NCI-H82 treated with DMSO at 0.1 percent for 48 hours (cell line): ENCODE results near the gene HOXA13.

Source experiments
- DNase-seq: peaks from one replicate; lab custom pipeline; 2025; ENCODE audit not compliant: unreplicated experiment; lab: John Stamatoyannopoulos, UW

The HOXA13 gene

DNA sequence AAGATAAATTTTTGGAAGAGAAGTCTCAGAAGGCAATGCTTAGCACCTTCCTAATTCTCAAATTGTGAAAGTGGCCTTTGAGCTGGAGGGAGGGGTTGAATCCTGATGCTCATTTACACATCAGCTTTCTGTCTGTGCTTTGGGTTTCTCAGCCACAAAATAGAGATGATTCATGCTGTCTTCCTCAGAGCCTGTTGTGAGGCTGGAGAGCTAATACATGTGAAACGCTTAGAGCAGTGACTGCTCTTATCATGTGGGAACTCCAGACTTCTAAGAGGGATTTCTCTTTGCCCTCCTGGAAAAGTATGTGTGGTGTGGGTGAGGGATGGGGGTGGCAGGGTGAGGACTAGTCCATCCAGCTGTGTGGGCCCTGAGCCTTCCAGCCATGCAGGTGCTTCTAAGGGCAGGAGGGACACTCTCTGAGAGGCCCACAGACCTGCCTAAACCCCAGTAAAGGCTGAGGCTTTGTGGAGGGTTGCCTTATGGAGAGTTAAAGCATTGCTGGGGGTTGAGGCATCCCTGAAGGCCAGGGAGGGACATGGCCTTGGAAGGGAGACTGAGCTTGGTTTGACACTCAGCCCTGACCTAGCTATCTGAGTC is 37.9 kb upstream of the HOXA13 start:
- no peak for DNase-seq

DNA sequence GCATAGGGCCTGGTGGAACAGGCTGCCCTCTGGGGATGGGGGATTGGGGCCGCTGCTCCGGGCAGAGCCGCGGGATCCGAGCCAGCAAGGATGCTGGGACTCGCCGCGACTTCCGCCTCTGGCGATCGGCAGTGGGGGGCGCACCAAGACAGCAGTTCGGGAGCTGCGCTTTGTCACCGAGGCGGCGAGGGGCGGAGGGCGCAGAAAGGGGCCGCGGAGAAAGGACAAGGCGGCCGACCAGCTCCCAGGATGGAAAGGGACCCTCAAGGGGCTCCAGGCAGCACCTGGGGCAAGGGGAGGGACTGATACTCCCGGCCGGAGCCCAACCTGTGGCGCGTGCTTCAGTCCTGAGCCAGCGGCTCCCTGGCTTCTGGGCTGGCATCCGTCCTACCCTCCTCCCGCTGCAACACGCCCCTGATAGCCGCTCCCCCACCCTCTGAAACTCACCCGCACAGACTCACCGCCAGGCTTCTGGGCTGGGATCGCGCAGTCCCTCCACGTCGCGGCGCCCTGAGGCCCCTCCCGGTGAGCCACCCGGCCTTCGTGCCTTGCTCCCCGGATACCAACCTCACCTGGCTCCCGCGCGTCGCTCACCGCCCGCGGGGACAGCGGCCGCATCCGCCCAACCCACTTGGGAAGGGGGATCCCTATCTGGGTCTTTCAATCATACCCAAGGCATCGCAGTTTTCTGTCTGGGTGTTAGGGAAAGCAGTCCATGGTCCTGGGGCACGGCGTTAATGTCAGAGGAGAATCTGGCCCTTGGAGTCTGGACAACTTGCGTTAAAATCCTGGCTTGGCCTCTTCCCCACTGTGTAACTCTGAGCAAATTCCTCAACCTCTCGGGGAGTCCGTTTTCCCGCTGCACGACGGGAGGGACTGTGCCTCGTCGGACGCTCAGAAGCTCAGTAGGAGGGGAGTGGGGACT is 35.8 kb upstream of the HOXA13 start:
- DNase-seq = no peak

DNA sequence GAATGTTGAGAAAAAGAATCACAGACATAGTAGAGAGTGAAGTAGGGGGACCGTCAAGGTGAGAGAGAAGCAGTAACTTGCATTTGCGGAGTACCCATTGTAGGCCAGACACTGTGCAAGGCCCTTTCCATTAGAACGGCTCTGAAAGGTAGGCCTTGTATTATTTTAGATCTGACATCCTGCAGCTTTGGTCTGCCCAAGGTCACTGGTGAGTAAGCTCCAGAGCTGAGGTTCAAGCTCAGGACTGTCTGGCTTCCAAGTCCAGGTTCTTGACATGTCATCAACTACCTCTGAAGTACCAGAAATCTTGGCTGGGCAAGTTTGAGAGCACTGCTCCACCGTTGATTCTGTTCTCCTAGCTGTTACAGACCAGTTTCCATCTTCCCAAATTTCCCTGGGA is 29.6 kb upstream of the HOXA13 start:
- DNase-seq = no peak

DNA sequence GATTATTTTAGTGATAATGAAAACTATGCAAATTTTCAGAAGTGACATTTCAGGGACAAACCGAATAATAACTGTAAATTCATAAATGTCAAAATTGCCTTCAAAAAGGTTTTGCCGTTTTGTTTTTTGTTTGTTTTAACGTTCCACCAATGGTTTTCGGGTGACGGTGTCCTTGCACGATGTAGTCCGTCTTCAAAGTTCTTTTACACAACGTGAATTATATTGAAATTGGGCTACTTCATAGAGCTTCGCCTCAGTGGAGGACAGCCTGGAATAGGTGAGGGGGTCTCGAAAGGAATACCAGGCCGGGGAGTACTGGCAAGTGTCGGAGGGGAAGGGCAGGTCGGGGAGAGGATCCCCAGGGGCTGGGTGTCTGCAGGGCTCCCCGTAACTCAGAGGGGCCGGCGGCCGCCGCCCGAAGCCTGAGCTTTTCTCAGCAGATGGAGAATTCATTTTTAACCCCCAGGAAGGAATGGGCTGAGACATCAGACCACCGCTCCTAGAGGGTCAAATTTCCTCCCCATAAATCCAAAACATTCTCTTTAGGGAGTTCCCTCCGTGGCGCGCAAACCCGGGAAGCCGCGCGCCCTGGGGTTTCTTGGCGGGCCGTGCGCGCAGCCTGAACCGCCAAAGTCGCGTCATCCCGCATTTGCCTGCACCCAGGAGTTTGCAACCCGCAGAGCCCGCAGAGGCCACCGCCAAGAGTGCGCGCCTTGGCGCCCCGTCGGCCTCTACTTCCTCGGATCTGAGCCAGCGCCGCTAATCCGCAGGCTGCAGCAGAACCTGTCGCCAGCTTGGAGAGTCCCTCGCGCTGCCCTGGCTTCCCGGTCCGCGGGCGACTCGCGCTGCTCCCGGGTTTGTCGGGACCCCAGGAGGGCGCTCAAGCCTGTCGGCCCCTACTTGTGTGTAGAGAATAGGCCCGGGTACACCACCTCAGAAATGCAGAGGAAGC is 25.4 kb upstream of the HOXA13 start:
- no peak for DNase-seq

DNA sequence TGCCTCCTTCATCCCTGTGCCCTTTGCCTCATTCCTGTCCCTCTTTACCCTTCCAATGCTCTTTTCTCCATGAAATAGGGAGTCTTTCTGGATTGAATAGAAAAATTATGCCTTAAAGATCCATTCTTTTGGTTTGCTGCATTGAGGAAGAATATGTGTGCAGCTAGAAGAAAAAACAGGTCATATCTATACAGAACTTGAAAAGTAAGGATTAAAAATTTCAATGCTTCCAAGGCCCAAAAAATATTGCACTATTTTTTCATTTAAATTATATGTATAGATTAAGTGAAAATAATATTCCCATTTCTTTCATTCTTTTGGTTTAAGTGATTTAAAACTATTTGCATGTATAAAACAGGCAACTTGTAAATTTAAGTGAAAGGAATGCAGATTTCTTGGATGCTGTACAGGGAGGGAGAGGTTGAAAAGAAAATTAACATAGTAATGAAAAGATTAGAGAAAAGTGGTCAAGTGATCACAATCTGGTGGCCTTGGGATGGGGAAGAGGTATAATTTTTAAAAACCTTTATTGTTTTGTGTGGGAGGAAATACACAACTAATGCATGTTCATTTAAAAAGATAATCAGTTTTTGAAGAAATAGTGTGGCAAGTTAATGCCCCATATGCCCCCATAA is 24.2 kb upstream of the HOXA13 start:
- DNase-seq = no peak

DNA sequence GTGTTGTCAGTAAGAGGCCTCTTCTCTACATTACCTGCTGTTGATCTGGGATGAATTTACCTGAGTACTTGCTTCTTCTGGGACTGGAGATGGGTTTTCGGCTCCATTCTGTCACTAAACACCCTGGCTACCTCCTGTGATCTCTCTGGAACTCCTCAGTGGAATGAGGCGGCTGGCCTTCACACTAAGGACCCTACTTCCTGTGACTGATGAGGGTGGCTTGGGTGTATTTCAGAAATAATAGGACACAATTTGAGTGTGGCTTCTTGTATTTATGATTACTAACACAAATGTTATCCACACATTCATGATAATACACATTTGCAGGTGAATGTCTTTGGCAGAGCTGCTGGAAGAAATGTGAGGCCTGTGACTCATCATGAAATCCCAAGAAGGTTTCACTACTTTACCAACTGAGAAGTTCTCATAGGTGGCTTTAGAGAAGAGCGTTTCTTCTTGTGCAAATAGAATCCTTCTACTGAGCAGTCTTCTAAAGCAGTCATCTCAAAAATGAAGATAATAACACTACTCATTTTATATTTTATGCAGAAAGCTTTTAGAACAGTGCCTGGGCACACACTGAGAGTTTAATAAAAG is 21.4 kb upstream of the HOXA13 start:
- no peak for DNase-seq

DNA sequence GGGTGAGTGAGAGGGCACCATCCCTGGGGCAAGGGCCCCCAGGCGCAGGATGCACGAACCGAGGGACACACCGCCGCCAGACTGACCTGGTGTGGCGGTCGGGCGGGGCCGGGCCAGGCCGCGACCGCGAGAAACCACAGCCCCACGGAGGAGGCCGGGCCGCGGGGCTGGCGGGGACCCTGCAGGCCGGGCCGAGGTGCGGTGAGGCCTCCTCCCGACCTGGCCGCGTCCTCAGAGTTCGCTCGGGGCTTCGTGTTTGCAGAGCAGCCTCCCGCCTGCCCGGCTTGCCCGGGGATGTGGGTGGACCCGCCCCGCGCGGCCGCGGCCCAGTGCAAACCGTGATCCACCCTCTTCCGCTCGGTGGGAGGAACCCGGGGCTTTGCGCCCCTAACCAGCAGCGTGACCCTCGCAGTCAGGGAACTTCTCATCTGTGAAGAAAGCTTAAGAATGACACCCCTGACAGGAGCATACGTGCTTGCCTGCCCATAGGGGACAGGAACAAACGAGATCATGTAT is 20.6 kb upstream of the HOXA13 start:
- DNase-seq = no peak

DNA sequence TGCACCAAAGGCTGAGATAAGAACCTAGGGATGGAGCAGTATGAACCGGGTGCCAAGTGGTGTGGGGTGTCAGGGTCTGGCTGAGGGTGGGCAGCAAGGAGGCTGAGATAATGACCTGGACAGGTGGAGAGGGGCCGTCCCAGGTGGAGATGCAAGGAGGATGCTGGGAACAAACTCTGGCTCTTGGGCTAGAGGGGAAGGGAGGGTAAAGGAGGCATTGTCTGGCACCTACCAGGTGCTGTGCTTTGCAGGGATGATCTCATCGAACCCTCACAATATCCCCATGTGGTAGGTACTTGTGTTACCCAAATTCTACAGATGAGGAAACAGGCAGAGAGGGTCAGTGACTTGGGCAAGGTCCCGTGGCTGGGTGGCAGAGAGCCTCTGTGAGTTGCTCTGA is 19.9 kb upstream of the HOXA13 start:
- no peak for DNase-seq

DNA sequence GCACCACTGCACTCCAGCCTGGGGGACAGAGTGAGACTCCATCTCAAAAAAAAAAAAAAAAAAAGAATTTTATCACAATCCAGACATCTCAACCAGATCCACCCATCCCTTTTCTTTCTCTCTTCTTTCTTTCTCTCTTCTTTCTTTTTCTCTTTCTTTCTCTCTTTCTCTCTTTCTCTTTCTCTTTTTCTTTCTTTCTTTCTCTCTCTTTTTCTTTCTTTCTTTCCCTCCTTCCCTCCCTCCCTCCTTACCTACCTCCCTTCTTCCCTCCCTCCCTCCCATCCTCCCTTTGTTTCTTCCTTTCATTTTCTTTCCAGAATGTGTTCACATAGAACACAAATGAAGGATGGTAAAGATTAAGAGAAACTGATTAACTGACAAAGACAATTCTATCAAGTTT is 18.1 kb upstream of the HOXA13 start:
- no peak for DNase-seq

DNA sequence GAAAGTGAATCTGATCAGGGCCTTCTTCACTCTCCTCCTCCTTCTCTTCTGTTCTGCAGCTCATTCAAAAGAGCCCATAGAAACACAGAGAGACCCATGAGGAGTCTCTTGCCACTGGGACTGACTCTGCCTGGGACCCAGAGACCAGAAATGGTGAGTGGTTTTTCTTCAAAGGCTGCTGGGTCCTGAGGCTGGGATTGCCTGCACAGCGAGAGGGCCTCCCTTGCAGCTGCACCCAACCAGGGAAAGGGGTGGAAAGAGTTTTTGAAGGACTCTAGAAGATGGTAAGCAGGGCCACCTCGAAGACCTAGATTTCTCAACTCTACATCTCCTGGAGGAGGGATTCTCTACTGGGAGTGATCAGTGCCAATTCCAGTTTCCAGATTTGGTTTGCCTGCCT is 15.5 kb upstream of the HOXA13 start:
- no peak for DNase-seq

DNA sequence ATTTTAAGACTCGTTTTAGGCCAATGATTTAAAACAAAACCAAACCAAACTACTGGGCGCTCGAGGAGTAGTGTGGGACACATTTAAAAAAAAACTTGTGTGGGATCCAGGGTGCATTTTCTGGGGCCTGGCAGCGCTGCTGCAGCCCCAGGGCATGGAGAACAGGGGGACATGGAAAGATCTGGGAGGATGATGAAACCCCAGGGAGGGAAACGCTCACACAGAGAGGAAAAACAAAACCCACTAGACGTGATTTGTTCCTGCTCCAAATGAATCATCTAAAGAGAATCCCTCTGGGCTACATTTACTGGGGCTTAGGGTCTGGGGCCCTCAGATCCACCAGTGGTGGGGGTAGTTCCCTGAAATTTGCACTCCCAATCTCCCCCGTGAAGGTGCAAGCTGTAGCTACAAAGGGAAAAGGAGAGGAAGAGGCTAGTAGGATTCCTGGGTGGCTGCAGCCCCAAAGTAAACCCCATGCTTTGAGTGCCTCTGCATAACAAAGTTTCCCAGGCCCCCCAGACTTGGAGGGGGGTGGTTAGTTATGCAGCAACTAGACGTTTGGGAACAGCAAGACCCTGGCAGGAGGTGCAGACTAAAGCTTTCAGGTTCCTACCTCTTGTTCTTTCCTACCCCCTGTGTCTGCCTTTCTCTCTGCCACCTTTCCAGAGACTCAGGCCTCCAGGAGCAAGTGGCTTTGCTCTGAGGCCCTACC is 14.5 kb upstream of the HOXA13 start:
- DNase-seq = no peak

DNA sequence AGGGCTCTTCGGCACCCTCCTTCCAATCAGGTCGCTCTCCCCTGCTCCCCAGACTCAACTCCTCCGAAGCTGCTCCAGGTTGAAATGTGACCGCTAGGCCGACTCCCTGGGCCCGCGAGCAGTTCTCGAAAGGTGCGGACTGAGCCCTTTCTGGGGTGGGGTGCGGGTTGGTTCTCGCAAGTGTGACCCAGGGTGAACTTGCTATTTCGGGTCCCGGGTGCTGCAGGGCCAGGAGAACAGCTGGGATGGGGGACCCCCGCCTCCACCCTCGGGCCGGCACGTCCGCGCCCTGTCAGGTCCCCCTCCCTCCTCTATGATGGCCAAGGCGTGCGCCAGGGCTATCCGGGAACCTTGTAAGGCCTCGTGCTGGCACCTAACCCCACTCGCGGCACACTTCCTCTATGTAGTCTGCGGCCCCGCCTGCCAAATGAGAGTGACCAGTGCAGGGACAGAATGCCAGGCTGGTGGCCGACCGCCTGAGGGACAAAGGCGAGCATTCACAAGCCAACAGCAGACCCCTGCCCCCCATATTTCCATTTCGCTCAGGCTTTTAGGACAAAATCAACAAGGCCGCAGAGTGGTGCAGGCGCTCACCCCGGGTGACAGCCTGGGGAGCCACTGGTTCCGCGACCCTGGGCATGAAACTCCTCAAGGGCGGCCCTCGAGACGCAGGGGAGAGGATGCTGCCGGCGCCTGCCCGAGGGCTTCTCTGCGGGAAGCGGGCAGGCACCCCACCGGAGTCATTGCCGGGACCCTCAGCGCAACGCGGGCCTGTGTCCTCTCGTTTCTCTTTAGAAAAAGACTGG is 13.7 kb upstream of the HOXA13 start:
- DNase-seq = no peak

DNA sequence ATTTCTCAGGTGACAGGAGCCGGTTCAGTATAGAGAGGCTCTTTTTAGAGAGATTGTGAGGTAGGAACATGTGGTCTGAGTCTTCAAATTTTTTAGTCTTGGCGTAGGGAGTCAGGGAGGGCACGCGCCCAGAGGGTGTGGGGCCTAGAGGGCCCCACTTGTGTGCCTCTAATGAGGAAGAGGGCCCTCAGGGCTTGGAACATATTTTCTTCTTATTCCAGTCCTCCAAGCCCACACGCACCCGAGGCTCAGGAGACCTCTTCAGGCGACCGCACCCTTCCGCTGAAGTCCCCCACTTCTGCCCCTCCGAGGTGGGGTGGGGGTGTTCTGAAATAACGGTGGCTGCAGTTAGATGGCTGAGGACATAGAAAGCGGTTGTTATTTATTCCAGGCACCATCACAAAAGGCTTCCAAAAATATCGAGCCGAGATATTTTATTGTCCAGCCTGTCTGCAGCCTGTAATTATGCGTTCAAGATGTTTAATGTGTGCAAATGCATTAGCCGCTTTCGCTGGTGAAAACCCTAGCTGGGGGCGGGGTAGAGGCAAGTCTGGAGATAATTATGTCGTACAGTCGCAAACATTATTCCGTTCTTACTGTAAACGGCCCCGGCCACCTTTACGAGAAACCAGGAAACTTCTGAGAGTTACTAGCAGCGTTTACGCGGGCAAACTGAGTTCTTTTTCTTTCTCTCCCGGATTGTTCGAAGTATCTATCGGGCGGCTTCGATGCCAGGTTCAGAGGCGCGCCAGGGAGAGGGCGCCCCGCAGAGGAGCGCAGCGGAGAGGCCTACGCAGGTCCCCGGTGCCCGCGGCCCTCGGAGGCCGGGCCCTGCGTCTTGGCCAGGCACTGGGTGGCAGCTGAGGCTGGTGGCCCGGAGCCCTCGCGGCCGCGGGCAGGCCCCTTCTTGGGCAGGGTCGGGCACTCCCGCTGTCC is 12.9 kb upstream of the HOXA13 start:
- DNase-seq = no peak

DNA sequence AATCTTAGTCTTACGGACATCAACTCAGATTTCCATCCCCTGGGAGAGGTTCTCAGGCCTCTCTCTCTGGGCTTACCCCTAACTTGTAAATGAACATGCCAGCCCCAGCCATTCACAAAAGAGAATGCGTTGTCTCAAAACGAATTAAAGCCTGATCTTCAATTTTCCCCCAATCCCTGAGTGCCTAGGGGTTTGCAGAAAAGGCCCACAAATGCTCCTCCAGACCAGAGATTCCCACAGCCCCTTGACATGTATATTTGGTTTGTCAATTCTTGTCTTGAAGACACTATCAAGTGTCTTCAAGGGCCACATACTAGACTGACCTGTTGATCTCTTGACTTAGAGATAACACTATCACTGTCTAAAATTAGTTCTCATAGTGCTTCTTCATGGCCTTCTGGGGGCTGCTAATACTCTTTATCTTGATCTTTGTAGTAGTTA is 11.9 kb upstream of the HOXA13 start:
- DNase-seq = no peak

DNA sequence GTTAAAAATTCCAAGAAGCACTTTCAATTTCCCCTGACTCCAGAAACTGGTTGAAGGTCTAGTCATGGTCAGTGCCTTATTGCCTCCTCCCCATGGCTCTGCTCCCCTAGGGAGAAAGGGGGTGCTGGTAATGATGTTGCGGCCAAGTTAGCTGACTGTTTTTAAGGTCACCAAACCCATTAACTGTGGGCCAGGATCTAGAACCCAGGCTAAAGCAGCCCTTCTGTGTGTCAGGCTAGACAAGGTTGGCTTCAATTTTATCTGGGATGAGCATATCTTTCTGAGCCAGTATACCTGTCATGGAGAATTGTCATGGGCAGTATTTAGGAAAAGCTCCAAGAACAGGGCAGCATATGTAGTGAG is 11.2 kb upstream of the HOXA13 start:
- DNase-seq = no peak

DNA sequence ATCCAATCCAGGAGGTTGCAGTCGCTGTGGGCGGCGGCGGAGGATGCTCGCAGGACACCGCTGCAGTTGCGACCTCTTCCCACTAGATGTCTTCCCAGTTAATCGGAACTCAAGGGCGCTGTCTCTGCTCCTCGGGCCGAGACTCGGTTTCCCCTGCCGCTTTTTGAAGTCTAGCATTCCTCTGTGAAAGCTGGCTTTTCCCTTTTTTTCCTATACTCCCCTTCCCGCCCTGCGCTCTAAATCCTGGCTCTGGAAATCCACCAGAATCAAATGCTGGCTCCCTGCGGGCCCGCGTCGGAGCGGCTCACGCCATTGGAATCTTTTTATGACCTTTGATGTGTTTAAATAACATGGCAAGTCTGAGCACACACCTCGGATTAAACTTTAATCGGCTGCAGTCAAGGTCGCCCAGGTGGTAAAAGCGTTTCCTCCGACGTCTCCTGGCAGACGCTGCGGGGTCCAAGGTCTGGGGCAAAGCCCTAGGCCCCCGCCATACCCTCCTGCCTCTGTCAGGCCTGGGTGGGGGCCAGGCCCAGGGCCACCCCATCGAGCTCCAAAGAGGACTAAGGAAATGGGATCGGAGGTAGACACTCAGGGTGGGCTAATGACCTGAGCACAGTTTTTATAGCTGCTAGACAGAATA is 10.7 kb upstream of the HOXA13 start:
- peak; percentile 37 for DNase-seq

DNA sequence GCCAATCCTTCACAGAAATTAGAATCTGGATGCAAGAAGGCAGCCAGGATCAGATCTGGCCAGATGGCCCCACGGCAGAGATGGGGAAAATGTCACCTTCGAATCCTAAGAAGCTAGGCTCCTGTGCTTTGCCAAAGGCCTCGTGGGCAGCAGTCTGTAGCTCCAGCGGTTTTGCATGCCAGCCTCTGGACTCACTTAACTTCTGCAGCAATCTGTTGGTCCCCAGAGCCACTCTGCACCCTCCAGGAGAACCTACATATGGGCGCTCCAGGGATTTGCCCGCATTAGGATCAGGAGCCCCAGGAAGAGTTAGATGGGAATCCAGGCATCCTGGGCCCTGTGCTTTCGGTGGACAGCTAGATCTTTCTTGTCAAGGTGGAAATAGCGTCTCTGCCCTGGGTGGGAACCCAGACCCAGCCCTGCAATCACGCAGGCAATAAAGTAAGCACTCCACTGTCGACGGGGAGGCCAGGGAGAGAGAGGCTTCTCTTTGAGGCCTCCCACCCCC is 10.1 kb upstream of the HOXA13 start:
- DNase-seq = no peak
